Thoracic aorta (tissue), 2 donors: ENCODE data around the gene DRC3. TPM values are rescaled to one million over a fixed set of nuclear protein-coding genes. Genes with fewer than 3 reads are reported as not detected.

Experiments used
- ATAC-seq: fragments of 150-250 bp; one replicate; pipeline ENCODE4 v1.8.0; 2017; ENCODE audit warnings: low read depth; ENCODE audit not compliant: insufficient number of reproducible peaks, low FRiP score
- DNase-seq: peaks from one replicate; pipeline ENCODE4 v3.0.0-alpha.2; 2020; ENCODE audit warnings: low spot score
- H3K27ac ChIP-seq, 2 donors: fragments of 200-600 bp; sonication (generic); 1 replicate in 1 of 2; 2 replicates in 1 of 2; pipeline ENCODE4 v1.5.1; 2016; ENCODE audit warnings: mild to moderate bottlenecking in 2 of 2, moderate library complexity in 2 of 2
- H3K27me3 ChIP-seq: fragments of 200-600 bp; sonication (generic); replicated peaks from 2 replicates; pipeline ENCODE4 v1.6.0; 2016; ENCODE audit warnings: mild to moderate bottlenecking; ENCODE audit not compliant: insufficient read depth
- H3K36me3 ChIP-seq: fragments of 200-600 bp; sonication (generic); one replicate; pipeline ENCODE4 v1.5.1; 2016
- H3K4me1 ChIP-seq, 2 donors: fragments of 200-600 bp; sonication (generic); 1 replicate in 1 of 2; 2 replicates in 1 of 2; pipeline versions ENCODE4 v1.5.1 to v1.6.0; 2016; ENCODE audit warnings: low read depth in 2 of 2, mild to moderate bottlenecking in 1 of 2; ENCODE audit not compliant: control insufficient read depth in 1 of 2
- H3K4me3 ChIP-seq: fragments of 200-600 bp; sonication (generic); 2 replicates; pipeline ENCODE4 v1.5.1; 2016; ENCODE audit warnings: mild to moderate bottlenecking
- H3K9me3 ChIP-seq: fragments of 200-600 bp; sonication (generic); 2 replicates; pipeline ENCODE4 v1.5.1; 2016
- total RNA-seq, 2 donors: library from RNA; depleted of rRNA; stranded (reverse); fragments of >200 nt; gene quantifications; one replicate each; pipeline versions ENCODE4 v1.1.0 to v1.2.3, GENCODE V29; 2016
- TF ChIP-seq, protein P1 (sequence below): fragments of 200-600 bp; sonication (generic); IDR thresholded peaks from one replicate; pipeline ENCODE4 v1.5.1; 2019; ENCODE audit warnings: antibody characterized with exemption

The DRC3 gene
- total RNA-seq, 2 donors from 2014 or later: 0.27 to 2.3 TPM

DNA sequence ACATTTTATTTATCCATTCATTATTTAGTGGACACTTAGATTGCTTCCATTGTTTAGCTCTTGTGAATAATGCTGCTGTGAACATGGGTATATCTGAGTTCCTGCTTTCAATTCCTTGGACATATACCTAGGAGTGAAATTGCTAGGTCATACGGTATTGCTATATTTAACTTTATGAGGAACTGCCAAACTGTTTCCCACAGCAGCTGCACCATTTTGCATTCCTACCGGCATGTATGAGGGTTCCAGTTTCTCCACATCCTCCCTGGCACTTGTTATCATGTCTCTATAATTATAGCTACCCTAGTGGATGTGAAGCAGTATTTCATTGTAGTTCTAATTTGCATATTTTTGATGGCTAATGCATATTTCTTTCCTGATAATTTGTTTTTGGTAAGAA is 91.4 kb downstream of the DRC3 start:
- DNase-seq (no peak), ATAC-seq (no peak)
- H3K4me3 ChIP-seq: no peak overlapping the region
- peaks cover 26% of the 10 kb centered on the region for H3K36me3 ChIP-seq
- no peaks in the 10 kb centered on the region for H3K27me3 ChIP-seq
- no peaks in the 10 kb centered on the region for H3K9me3 ChIP-seq
- no peaks in the 10 kb centered on the region for H3K4me1 ChIP-seq
- TF ChIP-seq, protein P1, sequence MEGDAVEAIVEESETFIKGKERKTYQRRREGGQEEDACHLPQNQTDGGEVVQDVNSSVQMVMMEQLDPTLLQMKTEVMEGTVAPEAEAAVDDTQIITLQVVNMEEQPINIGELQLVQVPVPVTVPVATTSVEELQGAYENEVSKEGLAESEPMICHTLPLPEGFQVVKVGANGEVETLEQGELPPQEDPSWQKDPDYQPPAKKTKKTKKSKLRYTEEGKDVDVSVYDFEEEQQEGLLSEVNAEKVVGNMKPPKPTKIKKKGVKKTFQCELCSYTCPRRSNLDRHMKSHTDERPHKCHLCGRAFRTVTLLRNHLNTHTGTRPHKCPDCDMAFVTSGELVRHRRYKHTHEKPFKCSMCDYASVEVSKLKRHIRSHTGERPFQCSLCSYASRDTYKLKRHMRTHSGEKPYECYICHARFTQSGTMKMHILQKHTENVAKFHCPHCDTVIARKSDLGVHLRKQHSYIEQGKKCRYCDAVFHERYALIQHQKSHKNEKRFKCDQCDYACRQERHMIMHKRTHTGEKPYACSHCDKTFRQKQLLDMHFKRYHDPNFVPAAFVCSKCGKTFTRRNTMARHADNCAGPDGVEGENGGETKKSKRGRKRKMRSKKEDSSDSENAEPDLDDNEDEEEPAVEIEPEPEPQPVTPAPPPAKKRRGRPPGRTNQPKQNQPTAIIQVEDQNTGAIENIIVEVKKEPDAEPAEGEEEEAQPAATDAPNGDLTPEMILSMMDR: no peak
- H3K27ac ChIP-seq: no peak overlapping the region

DNA sequence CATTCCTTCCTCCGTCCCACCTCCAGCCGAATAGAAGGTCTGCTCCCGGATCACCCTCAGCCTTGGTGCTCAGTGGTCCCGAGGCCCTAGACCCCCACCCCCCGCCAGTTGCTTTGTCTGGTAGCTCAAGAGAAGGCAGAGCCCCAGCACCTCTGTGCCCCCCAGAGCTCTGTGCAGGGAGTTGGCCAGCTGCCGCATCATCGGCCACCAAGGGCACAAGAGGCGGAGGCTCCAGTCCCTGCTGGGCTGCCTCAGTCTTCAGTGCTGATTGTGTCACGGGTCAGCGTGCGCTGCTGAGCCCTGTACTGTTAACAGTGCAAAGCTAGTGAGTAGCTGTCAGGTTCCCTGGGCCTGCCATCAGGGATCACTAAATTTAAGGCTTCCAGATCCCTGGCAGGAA is 92.9 kb downstream of the DRC3 start:
- Histone ChIP-seq H3K27me3 (no peaks in the 10 kb centered on the region), H3K27ac (no peak overlapping the region), H3K4me1 (peaks cover 0 to 2% of the 10 kb centered on the region in 2 donors), H3K4me3 (no peak overlapping the region), H3K9me3 (no peaks in the 10 kb centered on the region), H3K36me3 (peaks cover 22% of the 10 kb centered on the region)
- ATAC-seq (no peak), DNase-seq (no peak)
- TF ChIP-seq, protein P1: no peak

Other genes with a start within 250 kb of the DRC3 start
- gene SREBF1, start 135.9 kb upstream of the DRC3 start, total RNA-seq: 10 to 100 TPM; 56.2 to 64.2 TPM
- 100 to 1,000 TPM in 1 of 2 donors, 10 to 100 TPM in 1; 63.4 to 185 TPM for gene TOM1L2, start 462 bp upstream of the DRC3 start, total RNA-seq
- 10 to 100 TPM; 11.8 to 19.0 TPM for gene ATPAF2, start 66.3 kb downstream of the DRC3 start, total RNA-seq
- 10 to 100 TPM; 13.5 to 16.4 TPM for gene GID4, start 66.5 kb downstream of the DRC3 start, total RNA-seq
- gene DRG2, start 115.1 kb downstream of the DRC3 start, total RNA-seq: 10 to 100 TPM; 42.3 to 55.6 TPM
- gene MYO15A, start 135.9 kb downstream of the DRC3 start, total RNA-seq: 1 to 10 TPM; 2.3 to 6.1 TPM
- 100 to 1,000 TPM in 1 of 2 donors, 10 to 100 TPM in 1; 89.6 to 105 TPM for gene ALKBH5, start 211.0 kb downstream of the DRC3 start, total RNA-seq